Measurements from ENCODE around the gene RND3.

DNA sequence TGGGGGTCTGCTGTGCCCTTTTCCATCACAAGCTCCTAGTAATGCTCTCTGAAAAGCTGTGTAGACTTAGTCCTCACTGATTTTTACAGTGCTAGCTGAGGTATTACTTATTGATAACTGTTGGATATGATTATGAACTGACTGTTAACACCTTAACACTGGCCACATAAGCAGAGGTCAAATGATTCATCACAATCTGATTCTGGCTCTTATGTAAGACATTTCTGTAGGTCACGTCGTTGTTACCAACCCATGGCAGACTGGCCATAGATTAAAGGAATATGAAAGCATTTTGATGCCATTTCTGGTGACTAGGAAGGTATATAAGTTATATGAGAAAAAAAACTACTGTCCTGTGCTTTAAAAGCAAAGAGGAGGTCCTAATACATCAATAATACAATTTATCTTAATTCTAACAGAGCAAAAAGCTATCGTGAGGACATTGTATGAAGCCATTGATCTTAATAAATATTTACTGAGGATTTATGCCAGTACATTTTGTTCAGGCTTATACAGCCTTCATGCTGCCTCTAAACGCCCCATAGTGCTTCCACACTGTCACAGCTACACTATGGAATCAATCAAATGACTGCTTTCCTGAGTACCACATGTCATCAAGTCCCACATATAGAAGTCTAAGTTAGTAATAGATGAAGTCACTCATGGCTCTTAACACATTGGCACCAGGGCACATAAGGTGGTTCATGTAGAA, 6.9 kb upstream of the RND3 start:
- TF ChIP-seq, protein P1, sequence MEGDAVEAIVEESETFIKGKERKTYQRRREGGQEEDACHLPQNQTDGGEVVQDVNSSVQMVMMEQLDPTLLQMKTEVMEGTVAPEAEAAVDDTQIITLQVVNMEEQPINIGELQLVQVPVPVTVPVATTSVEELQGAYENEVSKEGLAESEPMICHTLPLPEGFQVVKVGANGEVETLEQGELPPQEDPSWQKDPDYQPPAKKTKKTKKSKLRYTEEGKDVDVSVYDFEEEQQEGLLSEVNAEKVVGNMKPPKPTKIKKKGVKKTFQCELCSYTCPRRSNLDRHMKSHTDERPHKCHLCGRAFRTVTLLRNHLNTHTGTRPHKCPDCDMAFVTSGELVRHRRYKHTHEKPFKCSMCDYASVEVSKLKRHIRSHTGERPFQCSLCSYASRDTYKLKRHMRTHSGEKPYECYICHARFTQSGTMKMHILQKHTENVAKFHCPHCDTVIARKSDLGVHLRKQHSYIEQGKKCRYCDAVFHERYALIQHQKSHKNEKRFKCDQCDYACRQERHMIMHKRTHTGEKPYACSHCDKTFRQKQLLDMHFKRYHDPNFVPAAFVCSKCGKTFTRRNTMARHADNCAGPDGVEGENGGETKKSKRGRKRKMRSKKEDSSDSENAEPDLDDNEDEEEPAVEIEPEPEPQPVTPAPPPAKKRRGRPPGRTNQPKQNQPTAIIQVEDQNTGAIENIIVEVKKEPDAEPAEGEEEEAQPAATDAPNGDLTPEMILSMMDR (IDR thresholded peaks at IDR 0.05): no peak
- TF ChIP-seq POLR2A (IDR thresholded peaks at IDR 0.05): no peak
- no peak for TF ChIP-seq POLR2AphosphoS5 (IDR thresholded peaks at IDR 0.05)
- no peak for TF ChIP-seq EP300 (IDR thresholded peaks at IDR 0.05)
